Right lobe of liver (tissue), 6 donors: ENCODE results near the gene MAPK1. TPM values are rescaled to one million over a fixed set of nuclear protein-coding genes. Genes with fewer than 3 reads are reported as not detected.
"Not testable (repeated sequence)": the region's sequence is repeated elsewhere in the genome, so short reads cannot be mapped to it uniquely, and the experiment has no call there.

Experiments used
- ATAC-seq, 4 donors: fragments of 200-7000 bp; cut with Tn5 transposase; one replicate each; pipeline ENCODE4 v1.9.1; 2020; ENCODE audit warnings: mild to moderate bottlenecking in 4 of 4, moderate library complexity in 4 of 4
- DNase-seq, 3 donors: peaks; one replicate each; pipeline ENCODE4 v3.0.0-alpha.2; 2020
- H3K27ac ChIP-seq, 3 donors: fragments of 200-600 bp; one replicate each; pipeline ENCODE4 v1.8.0; 2022
- H3K27me3 ChIP-seq, 2 donors: fragments of 200-600 bp; one replicate each; pipeline ENCODE4 v1.8.0; 2022
- H3K36me3 ChIP-seq, 4 donors: fragments of 200-600 bp; sonication (generic) in 1 of 4; one replicate each; pipeline versions ENCODE4 v1.5.1 to v1.8.0; 2017 to 2022; ENCODE audit warnings: control low read depth in 1 of 4
- H3K4me1 ChIP-seq, 4 donors: fragments of 200-600 bp; sonication (generic) in 1 of 4; one replicate each; pipeline versions ENCODE4 v1.5.1 to v1.8.0; 2017 to 2022; ENCODE audit warnings: control low read depth in 1 of 4
- H3K4me3 ChIP-seq, 3 donors: fragments of 200-600 bp; one replicate each; pipeline ENCODE4 v1.8.0; 2022
- H3K9me3 ChIP-seq, 4 donors: fragments of 200-600 bp; sonication (generic) in 1 of 4; one replicate each; pipeline versions ENCODE4 v1.5.1 to v1.8.0; 2017 to 2022; ENCODE audit warnings: control low read depth in 1 of 4
- CTCF ChIP-seq, 4 donors: fragments of 200-600 bp in 3 of 4; fragments of 450-650 bp in 1 of 4; IDR thresholded peaks; one replicate each; pipeline versions ENCODE4 v1.5.1 to v1.8.0; 2016 to 2022; ENCODE audit warnings: antibody characterized with exemption in 4 of 4, mild to moderate bottlenecking in 2 of 4
- POLR2A ChIP-seq: fragments of 450-650 bp; IDR thresholded peaks from one replicate; pipeline ENCODE4 v1.6.1; 2017; ENCODE audit warnings: antibody characterized with exemption, mild to moderate bottlenecking
- WGBS: methylation state at CpG from one replicate; pipeline ENCODE4 v1.1.6; 2018; ENCODE audit warnings: low coverage, low lambda C conversion rate; ENCODE audit not compliant: insufficient coverage; ENCODE audit errors: missing lambda C conversion rate; 5-methylcytosine and 5-hydroxymethylcytosine counted together
- intact Hi-C, 2 donors: fragments of 100-400 bp; cut with DNase I; formaldehyde crosslinking; loops; one replicate each; pipeline versions ENCODE4 v1.11.2 to v1.14.1; 2022
- total RNA-seq, 6 experiments: library from RNA; depleted of rRNA in 2 of 6; stranded (reverse); fragments of >200 nt in 2 of 6; fragmentation: NEBNext Ultra II Directional in 3 of 6; extraction: Animal tissue kit (Norgen Biotek cat#: 25700) in 3 of 6; gene quantifications; one replicate each; pipeline versions ENCODE4 v1.1.0 to v1.2.4, GENCODE V29; 2016 to 2023
- donor health status: DM: no; HTN: yes; CAD: no.
- donor health status: DM: no; HTN: no; CAD: no.
- donor health status: DM: no; HTN: no; CAD: no.
- donor health status: DM: no; HTN: yes; CAD: no.
- donor health status: DM: no; HTN: yes; CAD: no.

Gene MAPK1
- total RNA-seq, 6 experiments from 2014 or later = 43.4 to 75.0 (median 59.5) TPM

GRCh38 chr22:21734540-21735199 lies 132.8 kb downstream of the MAPK1 start:
- ATAC-seq (no peak), DNase-seq (no peak)
- H3K27ac ChIP-seq = peak overlapping the region in 2 of 3 donors; percentile 27 to 79
- H3K36me3 ChIP-seq = no peaks in the 10 kb centered on the region
- peak overlapping the region; percentile 46 to 78 (median 56) for H3K4me3 ChIP-seq
- intact Hi-C loops = loop anchor here in 1 of 2 donors (10.0 kb wide), 1 partner anchor 200 kb away; no protein-coding TSS in a partner anchor
- TF ChIP-seq POLR2A = no peak
- TF ChIP-seq CTCF (IDR thresholded peaks at IDR 0.05) = no peak
- H3K27me3 ChIP-seq = no peaks in the 10 kb centered on the region
- peaks cover 0 to 4% (median 0%) of the 10 kb centered on the region in 4 donors for H3K4me1 ChIP-seq
- H3K9me3 ChIP-seq = no peaks in the 10 kb centered on the region
- WGBS = 10% methylated on average over 7 of the region's 8 CpGs

- DNase-seq (no peak), ATAC-seq (peak in 1 of 4 donors; percentile 3)
- TF ChIP-seq CTCF (IDR thresholded peaks at IDR 0.05) (no peak), POLR2A (no peak)
- 40% methylated on average over 3 of the region's 5 CpGs for WGBS
- intact Hi-C loops = loop anchor here in 1 of 2 donors (10.0 kb wide), 1 partner anchor 203 kb away; no protein-coding TSS in a partner anchor
- H3K4me1 ChIP-seq = peaks cover 0 to 4% (median 0%) of the 10 kb centered on the region in 4 donors
- no peaks in the 10 kb centered on the region for H3K36me3 ChIP-seq
- H3K9me3 ChIP-seq = no peaks in the 10 kb centered on the region
- no peak overlapping the region for H3K4me3 ChIP-seq
- no peak overlapping the region for H3K27ac ChIP-seq
- H3K27me3 ChIP-seq = no peaks in the 10 kb centered on the region
Observed at GRCh38 chr22:21731503-21731902, 135.9 kb downstream of the MAPK1 start.

GRCh38 chr22:21730535-21731308 lies 136.7 kb downstream of the MAPK1 start:
- TF ChIP-seq CTCF (IDR thresholded peaks at IDR 0.05) (no peak), POLR2A (no peak)
- 65% methylated on average over 8 of the region's 9 CpGs for WGBS
- H3K9me3 ChIP-seq = no peaks in the 10 kb centered on the region
- intact Hi-C loops = loop anchor here in 1 of 2 donors (10.0 kb wide), 1 partner anchor 204 kb away; no protein-coding TSS in a partner anchor
- H3K27ac ChIP-seq = no peak overlapping the region
- H3K36me3 ChIP-seq = no peaks in the 10 kb centered on the region
- no peak overlapping the region for H3K4me3 ChIP-seq
- H3K27me3 ChIP-seq = no peaks in the 10 kb centered on the region
- peaks cover 0 to 4% (median 0%) of the 10 kb centered on the region in 4 donors for H3K4me1 ChIP-seq
- DNase-seq = no peak
- ATAC-seq = no peak

GRCh38 chr22:21729184-21729583 lies 138.3 kb downstream of the MAPK1 start:
- H3K4me1 ChIP-seq, H3K9me3 ChIP-seq, intact Hi-C loops, H3K27ac ChIP-seq, ATAC-seq, DNase-seq, H3K4me3 ChIP-seq, H3K27me3 ChIP-seq, H3K36me3 ChIP-seq: not testable (repeated sequence)
- 74% methylated on average over 3 of the region's 3 CpGs for WGBS

GRCh38 chr22:21728270-21728669 lies 139.2 kb downstream of the MAPK1 start:
- TF ChIP-seq POLR2A = no peak
- TF ChIP-seq CTCF (IDR thresholded peaks at IDR 0.05) = no peak
- Histone ChIP-seq H3K4me1 (peaks cover 0 to 4% (median 0%) of the 10 kb centered on the region in 4 donors), H3K27ac (no peak overlapping the region), H3K36me3 (no peaks in the 10 kb centered on the region), H3K27me3 (no peaks in the 10 kb centered on the region), H3K9me3 (no peaks in the 10 kb centered on the region), H3K4me3 (no peak overlapping the region)
- intact Hi-C loops = no loop called here
- WGBS = 92% methylated on average over 8 of the region's 12 CpGs
- no peak for ATAC-seq
- no peak for DNase-seq
